HepG2 (cell line): ENCODE data around the gene CDC37. TPM values are rescaled to one million over a fixed set of nuclear protein-coding genes. Genes with fewer than 3 reads are reported as not detected.
A peak's percentile ranks its signal among the peaks of the same experiment; 100 is the strongest.

ENCODE experiments used
- ATF1 ChIP-seq: IDR thresholded peaks from 2 replicates; pipeline ENCODE4 v1.6.1; 2016; ENCODE audit warnings: mild to moderate bottlenecking, control low read depth
- ATF3 ChIP-seq: sonication (generic); formaldehyde crosslinking; IDR thresholded peaks from 2 replicates; pipeline ENCODE4 v1.4.0; 2020; ENCODE audit warnings: missing genetic modification reagents
- CBFB ChIP-seq: sonication (generic); formaldehyde crosslinking; IDR thresholded peaks from 2 replicates; pipeline ENCODE4 v1.4.0; 2020; ENCODE audit warnings: missing genetic modification reagents
- CHD4 ChIP-seq: fragments of 200-600 bp; sonication (generic); IDR thresholded peaks from 2 replicates; pipeline ENCODE4 v1.7.0; 2017; ENCODE audit warnings: mild to moderate bottlenecking, low read length, borderline replicate concordance
- HMG20B ChIP-seq: conservative IDR thresholded peaks from 2 replicates; pipeline ENCODE4 v1.6.1; 2016; ENCODE audit warnings: missing genetic modification reagents, missing compliant biosample characterization
- IRF2 ChIP-seq: IDR thresholded peaks from 2 replicates; pipeline ENCODE4 v1.6.1; 2018; ENCODE audit warnings: missing genetic modification reagents, missing compliant biosample characterization
- JUNB ChIP-seq: sonication (generic); formaldehyde crosslinking; IDR thresholded peaks from 2 replicates; pipeline ENCODE4 v1.8.0; 2022; ENCODE audit warnings: missing genetic modification reagents, mild to moderate bottlenecking, borderline replicate concordance
- NCOA2 ChIP-seq: sonication (generic); formaldehyde crosslinking; IDR thresholded peaks from 2 replicates; pipeline ENCODE4 v1.8.0; 2022; ENCODE audit warnings: inconsistent platforms
- NCOR1 ChIP-seq: fragments of 200-600 bp; sonication (generic); IDR thresholded peaks from 2 replicates; pipeline ENCODE4 v1.7.0; 2017; ENCODE audit warnings: antibody characterized with exemption, low read length, borderline replicate concordance
- PPARG ChIP-seq: conservative IDR thresholded peaks from 2 replicates; pipeline ENCODE4 v1.6.1; 2016; ENCODE audit warnings: missing biosample characterization, missing genetic modification reagents
- PRPF4 ChIP-seq: fragments of 200-400 bp; formaldehyde crosslinking; IDR thresholded peaks from 2 replicates; pipeline ENCODE4 v1.6.1; 2016; ENCODE audit warnings: low read length, low read depth; ENCODE audit not compliant: poor library complexity, severe bottlenecking
- REXO4 ChIP-seq: sonication (generic); formaldehyde crosslinking; IDR thresholded peaks from 2 replicates; pipeline ENCODE4 v1.8.0; 2022; ENCODE audit warnings: missing genetic modification reagents, mild to moderate bottlenecking, borderline replicate concordance
- SP2 ChIP-seq: sonication (generic); formaldehyde crosslinking; IDR thresholded peaks from 2 replicates; pipeline ENCODE4 v1.5.1; 2020; ENCODE audit warnings: mild to moderate bottlenecking, missing genetic modification reagents
- TAF1 ChIP-seq: sonication (generic); formaldehyde crosslinking; IDR thresholded peaks from 2 replicates; pipeline ENCODE4 v1.4.0; 2020; ENCODE audit warnings: missing genetic modification reagents
- ZFP90 ChIP-seq: sonication (generic); formaldehyde crosslinking; IDR thresholded peaks from 2 replicates; pipeline ENCODE4 v1.8.0; 2022; ENCODE audit warnings: missing genetic modification reagents, mild to moderate bottlenecking, inconsistent platforms, borderline replicate concordance
- ZNF256 ChIP-seq: sonication (generic); formaldehyde crosslinking; conservative IDR thresholded peaks from 2 replicates; pipeline ENCODE4 v1.4.0; 2020; ENCODE audit warnings: missing genetic modification reagents
- ZNF550 ChIP-seq: sonication (generic); formaldehyde crosslinking; IDR thresholded peaks from 2 replicates; pipeline ENCODE4 v1.4.0; 2020; ENCODE audit warnings: mild to moderate bottlenecking, missing genetic modification reagents, borderline replicate concordance
- ZSCAN21 ChIP-seq: sonication (generic); formaldehyde crosslinking; IDR thresholded peaks from 2 replicates; pipeline ENCODE4 v1.8.0; 2022; ENCODE audit warnings: mild to moderate bottlenecking, missing genetic modification reagents, moderate library complexity, borderline replicate concordance
- ZSCAN9 ChIP-seq: IDR thresholded peaks from 2 replicates; pipeline ENCODE4 v1.6.1; 2016; ENCODE audit warnings: borderline replicate concordance
- polyA plus RNA-seq, 8 experiments: library from polyadenylated mRNA; depleted of rRNA in 3 of 8; stranded (reverse) in 7 of 8; unstranded in 1 of 8; fragments of >200 nt; fragmentation: Illumina TruSeq in 4 of 8; extraction: Trizol in 4 of 8; gene quantifications; 2 replicates each; pipeline versions ENCODE4 v1.2.1 to v1.2.3, GENCODE V29; 2011 to 2016; ENCODE audit warnings: low read depth in 4 of 8, missing spikeins in 1 of 8, mixed read lengths in 1 of 8; ENCODE audit not compliant: insufficient read depth in 1 of 8
- total RNA-seq, 5 experiments: library from RNA; depleted of rRNA; stranded (reverse); fragments of >200 nt; fragmentation: Illumina TruSeq; extraction: Trizol; gene quantifications; 2 replicates each; pipeline ENCODE4 v1.2.3, GENCODE V29; 2016; ENCODE audit warnings: low read depth in 1 of 5
- TF ChIP-seq, protein P1 (sequence below): sonication (generic); formaldehyde crosslinking; IDR thresholded peaks from 2 replicates; pipeline ENCODE4 v1.5.1; 2020; ENCODE audit warnings: mild to moderate bottlenecking, missing genetic modification reagents, borderline replicate concordance
- TF ChIP-seq, protein P2 (sequence below): IDR thresholded peaks from 2 replicates; pipeline ENCODE4 v1.6.1; 2016
- TF ChIP-seq, protein P3 (sequence below): sonication (generic); formaldehyde crosslinking; IDR thresholded peaks from 2 replicates; pipeline ENCODE4 v1.4.0; 2020; ENCODE audit warnings: mild to moderate bottlenecking, missing genetic modification reagents
- TF ChIP-seq, protein P4 (sequence below): sonication (generic); formaldehyde crosslinking; IDR thresholded peaks from 2 replicates; pipeline ENCODE4 v1.5.0; 2020; ENCODE audit warnings: missing genetic modification reagents

CDC37 gene
- total and polyA plus RNA-seq, 2 of the 13 experiments (the other 11 are each of a cell fraction or from before 2014, with no cell fraction given), result 158 to 177 TPM

DNA sequence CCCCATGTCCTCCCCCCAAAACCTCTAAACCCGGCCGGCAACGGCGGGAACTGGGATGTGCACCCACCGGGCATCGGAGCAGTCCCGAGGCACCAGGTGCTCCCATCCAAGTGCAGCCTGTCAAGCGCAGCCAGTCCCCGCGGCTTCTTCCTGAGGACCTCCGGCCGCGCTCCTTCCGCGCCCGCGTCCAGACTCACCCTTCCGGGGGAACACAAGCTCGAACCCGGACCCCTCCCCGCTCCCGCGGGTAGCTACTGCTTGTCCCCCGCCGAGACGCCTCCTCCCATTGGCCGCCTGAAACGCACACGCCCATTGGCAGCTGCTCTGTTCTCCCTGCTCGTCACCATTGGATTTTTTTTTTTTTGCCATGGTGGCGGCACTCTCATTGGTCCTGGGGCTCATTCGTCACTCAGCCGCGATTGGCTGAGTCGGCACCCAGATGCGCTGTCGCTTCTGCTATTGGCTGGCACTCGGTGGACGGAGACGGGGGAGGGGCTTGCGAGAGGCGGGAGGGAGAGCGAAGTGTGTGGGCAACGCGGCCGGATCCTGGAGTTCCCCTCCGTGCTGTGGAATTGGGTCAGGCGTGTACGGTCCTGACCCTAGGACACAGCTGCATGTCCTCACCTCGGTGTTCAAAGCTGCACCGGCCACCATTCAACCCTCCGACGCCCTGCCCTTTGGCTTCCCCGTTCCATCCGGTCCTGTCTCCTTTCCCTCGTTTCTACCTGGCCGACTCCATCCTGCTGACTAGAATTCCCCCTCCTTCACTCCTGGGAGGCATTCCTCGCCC lies 22.8 kb downstream of the CDC37 start, which contains the start of gene TYK2 (continued):
- peak; percentile 59 for TF ChIP-seq ZFP90 (CRISPR knock-in tag)
- 0 out of 2 replicates have a peak, but pooled peaks have one; percentile 32 for TF ChIP-seq ZSCAN9 (CRISPR knock-in tag)
- no peak for TF ChIP-seq PRPF4
- no peak for TF ChIP-seq CHD4
- peak; percentile 91 for TF ChIP-seq SP2 (CRISPR knock-in tag)
- TF ChIP-seq IRF2 (CRISPR knock-in tag), result peak; percentile 53; the same call in 1 of the 2 replicates
- TF ChIP-seq ZNF550, result no peak
- TF ChIP-seq ZSCAN21, result peak; percentile 31; the same call in 1 of the 2 replicates
- peak; percentile 98 for TF ChIP-seq ATF1 (CRISPR knock-in tag)
- no peak for TF ChIP-seq ATF3 (CRISPR knock-in tag)
- no peak for TF ChIP-seq JUNB
- TF ChIP-seq CBFB (CRISPR knock-in tag), result peak; percentile 79; the same call in 1 of the 2 replicates
- TF ChIP-seq, protein P1, sequence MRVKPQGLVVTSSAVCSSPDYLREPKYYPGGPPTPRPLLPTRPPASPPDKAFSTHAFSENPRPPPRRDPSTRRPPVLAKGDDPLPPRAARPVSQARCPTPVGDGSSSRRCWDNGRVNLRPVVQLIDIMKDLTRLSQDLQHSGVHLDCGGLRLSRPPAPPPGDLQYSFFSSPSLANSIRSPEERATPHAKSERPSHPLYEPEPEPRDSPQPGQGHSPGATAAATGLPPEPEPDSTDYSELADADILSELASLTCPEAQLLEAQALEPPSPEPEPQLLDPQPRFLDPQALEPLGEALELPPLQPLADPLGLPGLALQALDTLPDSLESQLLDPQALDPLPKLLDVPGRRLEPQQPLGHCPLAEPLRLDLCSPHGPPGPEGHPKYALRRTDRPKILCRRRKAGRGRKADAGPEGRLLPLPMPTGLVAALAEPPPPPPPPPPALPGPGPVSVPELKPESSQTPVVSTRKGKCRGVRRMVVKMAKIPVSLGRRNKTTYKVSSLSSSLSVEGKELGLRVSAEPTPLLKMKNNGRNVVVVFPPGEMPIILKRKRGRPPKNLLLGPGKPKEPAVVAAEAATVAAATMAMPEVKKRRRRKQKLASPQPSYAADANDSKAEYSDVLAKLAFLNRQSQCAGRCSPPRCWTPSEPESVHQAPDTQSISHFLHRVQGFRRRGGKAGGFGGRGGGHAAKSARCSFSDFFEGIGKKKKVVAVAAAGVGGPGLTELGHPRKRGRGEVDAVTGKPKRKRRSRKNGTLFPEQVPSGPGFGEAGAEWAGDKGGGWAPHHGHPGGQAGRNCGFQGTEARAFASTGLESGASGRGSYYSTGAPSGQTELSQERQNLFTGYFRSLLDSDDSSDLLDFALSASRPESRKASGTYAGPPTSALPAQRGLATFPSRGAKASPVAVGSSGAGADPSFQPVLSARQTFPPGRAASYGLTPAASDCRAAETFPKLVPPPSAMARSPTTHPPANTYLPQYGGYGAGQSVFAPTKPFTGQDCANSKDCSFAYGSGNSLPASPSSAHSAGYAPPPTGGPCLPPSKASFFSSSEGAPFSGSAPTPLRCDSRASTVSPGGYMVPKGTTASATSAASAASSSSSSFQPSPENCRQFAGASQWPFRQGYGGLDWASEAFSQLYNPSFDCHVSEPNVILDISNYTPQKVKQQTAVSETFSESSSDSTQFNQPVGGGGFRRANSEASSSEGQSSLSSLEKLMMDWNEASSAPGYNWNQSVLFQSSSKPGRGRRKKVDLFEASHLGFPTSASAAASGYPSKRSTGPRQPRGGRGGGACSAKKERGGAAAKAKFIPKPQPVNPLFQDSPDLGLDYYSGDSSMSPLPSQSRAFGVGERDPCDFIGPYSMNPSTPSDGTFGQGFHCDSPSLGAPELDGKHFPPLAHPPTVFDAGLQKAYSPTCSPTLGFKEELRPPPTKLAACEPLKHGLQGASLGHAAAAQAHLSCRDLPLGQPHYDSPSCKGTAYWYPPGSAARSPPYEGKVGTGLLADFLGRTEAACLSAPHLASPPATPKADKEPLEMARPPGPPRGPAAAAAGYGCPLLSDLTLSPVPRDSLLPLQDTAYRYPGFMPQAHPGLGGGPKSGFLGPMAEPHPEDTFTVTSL (CRISPR knock-in tag), result no peak
- no peak for TF ChIP-seq REXO4 (CRISPR knock-in tag)
- 0 out of 2 replicates have a peak, but pooled peaks have one; percentile 14 for TF ChIP-seq PPARG (CRISPR knock-in tag)
- TF ChIP-seq ZNF256 (CRISPR knock-in tag), result no peak
- TF ChIP-seq TAF1 (CRISPR knock-in tag), result peak; percentile 79
- TF ChIP-seq, protein P2, sequence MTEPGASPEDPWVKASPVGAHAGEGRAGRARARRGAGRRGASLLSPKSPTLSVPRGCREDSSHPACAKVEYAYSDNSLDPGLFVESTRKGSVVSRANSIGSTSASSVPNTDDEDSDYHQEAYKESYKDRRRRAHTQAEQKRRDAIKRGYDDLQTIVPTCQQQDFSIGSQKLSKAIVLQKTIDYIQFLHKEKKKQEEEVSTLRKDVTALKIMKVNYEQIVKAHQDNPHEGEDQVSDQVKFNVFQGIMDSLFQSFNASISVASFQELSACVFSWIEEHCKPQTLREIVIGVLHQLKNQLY (CRISPR knock-in tag), result no peak
- no peak for TF ChIP-seq HMG20B (CRISPR knock-in tag)
- TF ChIP-seq, protein P3, sequence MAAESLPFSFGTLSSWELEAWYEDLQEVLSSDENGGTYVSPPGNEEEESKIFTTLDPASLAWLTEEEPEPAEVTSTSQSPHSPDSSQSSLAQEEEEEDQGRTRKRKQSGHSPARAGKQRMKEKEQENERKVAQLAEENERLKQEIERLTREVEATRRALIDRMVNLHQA (CRISPR knock-in tag), result no peak
- TF ChIP-seq, protein P4, sequence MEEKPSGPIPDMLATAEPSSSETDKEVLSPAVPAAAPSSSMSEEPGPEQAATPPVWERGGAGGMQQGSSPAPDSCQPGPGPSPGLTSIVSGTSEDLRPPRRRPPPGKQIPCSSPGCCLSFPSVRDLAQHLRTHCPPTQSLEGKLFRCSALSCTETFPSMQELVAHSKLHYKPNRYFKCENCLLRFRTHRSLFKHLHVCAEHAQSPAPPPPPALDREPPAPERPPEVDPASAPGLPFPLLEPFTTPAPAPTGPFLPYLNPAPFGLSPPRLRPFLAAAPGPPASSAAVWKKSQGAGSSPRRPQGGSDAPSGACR, result no peak
- peak; percentile 52 for TF ChIP-seq NCOA2
- no peak; the same call in 1 of the 2 replicates for TF ChIP-seq NCOR1
